ENCODE measurements around the gene PPP4R3A.
"Not testable (repeated sequence)": the region's sequence is repeated elsewhere in the genome, so short reads cannot be mapped to it uniquely, and the experiment has no call there.

The PPP4R3A gene

DNA sequence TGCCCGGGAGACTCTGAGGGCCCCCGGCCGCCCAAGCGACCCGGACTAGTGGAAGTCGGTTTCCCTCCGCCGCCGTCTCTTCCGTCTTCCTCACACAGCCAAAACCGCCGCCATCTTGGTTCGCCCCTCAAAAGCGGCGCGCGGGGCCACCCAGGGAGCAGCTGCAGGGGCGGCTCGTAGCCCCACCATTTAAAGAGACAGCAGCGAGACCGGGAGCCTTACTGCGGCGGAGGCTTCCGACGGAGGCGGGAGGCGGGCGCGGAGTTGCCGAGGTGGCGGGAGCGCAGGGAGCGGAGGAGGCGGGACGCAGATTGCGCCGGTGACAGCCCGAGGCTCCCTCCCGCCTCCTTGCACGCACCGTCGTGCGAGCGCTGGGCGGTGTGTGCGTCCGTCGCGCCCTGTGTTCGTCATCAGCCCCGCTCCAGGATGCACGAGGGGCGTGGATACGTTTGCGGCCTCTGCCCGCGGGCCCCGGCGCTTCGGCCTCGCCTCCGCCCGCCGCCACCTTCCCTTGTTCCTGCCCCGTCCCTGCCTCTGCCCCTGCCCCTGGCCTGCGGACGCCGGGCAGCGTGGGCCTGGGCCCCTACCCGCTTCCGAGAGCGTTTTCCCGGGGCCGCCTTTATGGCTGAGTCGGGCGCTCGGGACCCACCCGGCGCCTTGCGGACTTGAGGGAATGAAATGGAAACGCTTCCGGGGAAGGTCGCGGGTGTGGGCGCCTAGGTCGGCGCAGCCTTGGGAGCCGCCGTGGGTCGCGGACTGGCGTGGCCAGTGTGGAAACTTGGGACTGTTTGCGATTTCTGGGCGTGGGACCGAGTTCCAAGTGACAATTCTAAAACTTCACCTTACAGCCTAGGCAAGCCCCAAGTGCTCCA lies at the start of gene PPP4R3A:
PPP4R3A (minus strand) TSS at position 140 of the 872 bp plus-strand sequence. CDS start 663 bp downstream, outside the sequence.
- DNase-seq, result peak; percentile 96

DNA sequence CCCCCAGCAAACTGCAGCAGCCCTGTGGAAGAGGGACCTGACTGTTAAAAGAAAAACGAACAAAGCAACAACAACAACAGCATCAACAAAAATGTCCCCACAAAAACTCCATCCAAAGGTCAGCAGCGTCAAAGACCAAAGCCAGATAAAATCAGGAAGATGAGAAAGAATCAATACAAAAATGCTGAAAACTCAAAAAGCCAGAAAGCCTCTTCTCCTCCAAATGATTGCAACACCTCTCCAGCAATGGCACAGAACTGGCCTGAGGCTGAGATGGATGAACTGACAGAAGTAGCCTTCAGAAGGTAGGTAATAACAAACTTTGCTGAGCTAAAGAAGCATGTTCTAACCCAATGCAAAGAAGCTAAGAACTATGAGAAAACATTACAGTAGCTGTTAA lies 45.4 kb upstream of the PPP4R3A start:
- DNase-seq, result no peak

DNA sequence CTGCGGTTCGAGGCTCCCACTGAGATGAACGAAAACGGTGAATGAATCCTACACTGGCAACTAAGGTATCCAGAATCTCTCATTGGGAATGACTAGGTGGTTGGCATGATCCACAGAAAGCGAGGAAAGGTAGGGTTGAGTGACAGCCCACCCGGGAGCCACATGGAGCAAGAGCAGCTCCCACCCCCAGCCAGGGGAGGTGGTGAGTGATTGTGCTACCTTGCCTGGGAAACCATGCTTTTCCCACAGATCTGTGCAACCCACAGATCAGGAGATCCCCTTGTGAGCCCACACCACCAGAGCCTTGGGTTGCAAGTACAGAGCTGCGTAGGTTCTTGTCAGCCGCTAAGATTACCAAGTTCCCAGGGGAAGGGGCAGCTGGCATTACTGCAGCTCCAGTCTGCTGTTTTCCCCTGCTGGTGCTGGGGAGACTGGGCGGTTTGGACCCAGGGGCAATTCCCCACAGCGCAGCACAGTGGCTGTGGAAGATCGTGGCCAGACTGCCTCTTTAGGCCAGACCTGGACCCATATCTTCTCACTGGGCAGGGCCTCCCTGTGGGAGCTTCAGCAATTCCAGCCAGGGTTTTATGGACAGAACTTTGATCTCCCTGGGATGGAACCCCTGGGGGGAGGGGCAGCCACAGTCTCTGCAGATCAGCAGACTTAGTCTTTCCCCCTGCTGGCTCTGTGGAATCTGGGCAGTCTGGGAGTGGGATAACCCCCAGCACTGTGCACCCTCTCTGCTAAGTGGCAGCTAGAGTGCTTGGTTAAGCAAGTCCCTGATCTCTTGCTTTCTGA lies 44.6 kb upstream of the PPP4R3A start:
- DNase-seq, result no peak

DNA sequence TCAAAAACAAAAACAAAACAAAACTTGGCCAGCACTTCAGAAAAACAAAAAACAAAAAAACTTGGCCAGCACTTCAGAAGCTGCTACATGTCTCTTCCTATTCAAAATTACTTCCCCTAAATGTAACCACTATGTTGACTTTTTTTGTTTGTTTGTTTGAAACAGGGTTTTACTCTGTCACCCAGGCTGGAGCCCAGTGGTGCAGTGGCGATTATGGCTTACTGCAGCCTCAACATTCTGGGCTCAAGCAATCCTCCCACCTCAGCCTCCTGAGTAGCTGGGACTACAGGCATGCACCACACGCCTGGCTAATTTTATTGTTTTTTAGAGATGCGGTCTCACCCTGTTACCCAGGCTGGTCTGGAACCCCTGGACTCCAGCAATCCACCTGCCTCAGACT lies 38.0 kb upstream of the PPP4R3A start:
- no peak for DNase-seq

DNA sequence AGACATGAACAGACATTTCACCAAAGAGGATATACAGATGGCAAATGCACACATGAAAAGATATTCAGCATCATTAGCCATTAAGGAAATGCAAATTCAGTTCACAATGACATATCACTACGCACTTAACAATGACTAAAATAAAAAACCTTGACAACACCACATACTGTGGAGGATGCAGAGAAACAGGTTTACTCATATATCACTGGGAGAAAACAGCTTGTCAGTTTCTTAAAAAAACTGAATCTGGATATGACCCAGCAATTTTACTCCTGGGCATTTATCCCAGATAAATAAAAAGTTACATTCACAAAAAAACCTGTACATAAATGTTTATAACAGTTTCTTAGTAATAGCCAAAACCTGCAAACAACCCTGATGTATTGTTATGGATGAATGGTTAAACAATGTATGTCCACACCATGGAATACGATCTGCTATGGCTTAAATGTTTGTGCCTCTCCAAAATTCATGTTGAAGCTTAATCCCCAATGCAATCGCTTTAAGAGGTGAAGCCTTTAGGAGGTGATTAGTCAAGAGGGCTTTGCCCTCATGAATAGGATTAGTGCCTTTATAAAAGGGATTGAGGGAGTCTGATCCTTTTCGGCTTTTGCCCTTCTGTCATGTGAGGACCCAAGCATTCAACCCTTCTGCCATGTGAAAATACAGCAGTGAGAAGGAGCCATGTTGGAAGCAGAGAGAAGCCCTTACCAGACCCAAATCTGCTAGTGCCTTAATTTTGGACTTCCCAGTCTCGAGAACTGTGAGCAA lies 36.0 kb upstream of the PPP4R3A start:
- DNase-seq, result no peak

DNA sequence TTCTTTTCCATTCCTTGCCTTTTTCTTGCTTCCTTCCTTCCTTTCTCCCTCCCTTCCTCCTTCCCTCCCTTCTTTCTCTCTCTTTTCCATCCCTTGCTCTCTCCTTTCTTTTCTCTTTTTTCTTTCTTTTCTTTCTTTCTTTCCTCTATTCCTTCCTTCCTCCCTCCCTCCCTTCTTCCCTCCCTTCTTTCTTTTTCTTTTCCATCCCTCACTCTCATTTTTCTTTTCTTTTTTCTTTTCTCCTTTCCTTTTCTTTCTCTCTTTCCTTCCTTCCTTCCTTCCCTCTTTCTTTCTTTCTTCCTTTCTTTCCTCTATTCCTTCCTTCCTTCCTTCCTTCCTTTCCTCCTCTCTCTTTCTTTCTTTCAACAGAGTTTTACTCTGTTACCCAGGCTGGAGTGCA lies 35.1 kb upstream of the PPP4R3A start:
- DNase-seq, result no peak

DNA sequence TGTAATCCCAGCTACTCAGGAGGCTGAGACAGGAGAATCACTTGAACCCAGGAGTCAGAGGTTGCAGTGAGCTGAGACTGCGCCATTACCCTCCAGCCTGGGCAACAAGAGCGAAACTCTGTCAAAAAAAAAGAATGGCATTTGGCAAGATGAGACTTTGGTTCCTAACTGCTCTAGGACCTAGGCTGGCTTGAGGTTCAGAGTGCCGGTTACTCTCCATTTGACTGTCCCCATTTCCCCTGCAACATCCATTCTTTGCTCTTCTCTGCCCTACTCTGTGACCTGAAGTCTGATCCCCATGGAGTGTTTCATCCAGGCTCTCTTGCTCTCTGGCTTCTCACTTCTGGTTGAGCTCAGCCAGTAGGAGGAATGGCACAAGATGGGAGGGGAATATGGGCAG lies 26.2 kb upstream of the PPP4R3A start:
- no peak for DNase-seq

DNA sequence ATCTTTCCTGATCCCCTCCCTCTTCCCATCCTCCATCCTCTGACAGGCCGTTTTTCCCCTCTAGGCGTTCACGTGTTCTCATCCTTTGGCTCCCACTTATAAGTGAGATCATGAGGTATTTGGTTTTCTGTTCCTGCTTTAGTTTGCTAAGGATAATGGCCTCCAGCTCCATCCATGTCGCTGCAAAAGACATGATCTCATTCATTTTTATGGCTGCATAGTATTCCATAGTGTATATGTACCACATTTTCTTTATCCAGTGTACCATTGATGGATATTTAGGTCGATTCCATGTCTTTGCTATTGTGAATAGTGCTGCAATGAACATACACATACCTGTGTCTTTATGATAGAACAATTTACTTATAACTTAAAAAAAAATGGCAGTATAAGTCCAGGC lies 23.9 kb upstream of the PPP4R3A start:
- not testable (repeated sequence) for DNase-seq

DNA sequence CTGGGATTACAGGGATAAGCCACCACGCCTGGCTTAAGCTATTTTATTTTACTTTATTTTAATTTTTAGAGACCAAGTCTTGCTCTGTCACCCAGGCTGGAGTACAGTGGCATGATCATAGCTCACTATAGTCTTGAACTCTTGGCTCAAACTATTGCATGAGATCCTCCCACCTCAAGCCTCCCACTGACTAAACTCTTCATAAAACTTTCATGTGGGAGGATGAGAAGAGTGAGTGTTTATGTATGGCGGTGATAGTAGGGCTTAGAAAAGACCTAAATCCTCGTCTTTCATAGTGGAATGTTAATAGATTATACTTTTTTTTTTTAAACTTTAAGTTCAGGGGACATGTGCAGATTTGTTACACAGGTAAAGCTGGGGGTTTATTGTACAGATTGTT lies 23.5 kb upstream of the PPP4R3A start:
- DNase-seq, result no peak

DNA sequence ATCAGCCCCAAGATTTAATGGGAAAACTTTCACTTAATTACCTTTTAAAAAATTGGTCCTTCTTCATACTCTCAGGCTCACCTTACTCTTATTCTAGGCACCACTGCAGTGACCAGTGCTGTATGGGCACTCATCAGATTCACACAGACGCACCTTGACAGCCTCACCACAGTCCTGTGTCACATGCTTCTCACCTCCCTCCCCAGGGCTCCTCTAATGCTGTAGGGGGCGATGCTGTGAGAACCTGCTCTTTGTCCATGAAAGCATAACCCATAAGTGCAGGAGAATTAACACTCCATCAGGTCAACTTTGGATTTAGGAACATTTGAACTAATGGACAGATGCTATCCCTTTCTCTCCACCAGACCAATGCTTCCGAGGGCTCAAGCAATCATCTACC lies 13.9 kb upstream of the PPP4R3A start:
- DNase-seq, result no peak

DNA sequence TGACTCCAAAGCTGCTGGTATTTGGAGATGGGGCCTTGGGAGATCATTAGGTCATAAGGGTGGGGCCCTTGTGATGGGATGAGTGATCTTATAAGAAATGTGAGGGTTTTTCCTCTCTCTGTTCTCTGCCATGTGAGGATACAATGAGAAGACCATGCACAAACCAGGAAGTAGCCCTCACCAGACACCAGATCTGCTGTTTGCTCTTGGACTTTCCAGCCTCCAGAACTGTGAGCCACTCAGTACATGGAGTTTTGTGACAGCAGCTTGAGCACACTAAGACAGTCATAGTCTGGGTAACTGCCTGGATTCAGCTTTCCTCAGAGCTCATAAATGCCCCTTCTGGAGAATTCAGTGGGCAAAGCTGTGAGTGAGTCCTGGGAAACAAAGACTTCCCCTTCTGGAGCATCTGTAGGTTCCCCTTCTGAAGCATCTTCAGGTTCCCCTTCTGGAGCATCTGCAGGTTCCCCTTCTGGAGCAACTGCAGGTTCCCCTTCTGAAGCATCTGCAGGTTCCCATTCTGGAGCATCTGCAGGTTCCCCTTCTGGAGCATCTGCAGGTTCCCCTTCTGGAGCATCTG lies 11.0 kb upstream of the PPP4R3A start:
- DNase-seq, result no peak

DNA sequence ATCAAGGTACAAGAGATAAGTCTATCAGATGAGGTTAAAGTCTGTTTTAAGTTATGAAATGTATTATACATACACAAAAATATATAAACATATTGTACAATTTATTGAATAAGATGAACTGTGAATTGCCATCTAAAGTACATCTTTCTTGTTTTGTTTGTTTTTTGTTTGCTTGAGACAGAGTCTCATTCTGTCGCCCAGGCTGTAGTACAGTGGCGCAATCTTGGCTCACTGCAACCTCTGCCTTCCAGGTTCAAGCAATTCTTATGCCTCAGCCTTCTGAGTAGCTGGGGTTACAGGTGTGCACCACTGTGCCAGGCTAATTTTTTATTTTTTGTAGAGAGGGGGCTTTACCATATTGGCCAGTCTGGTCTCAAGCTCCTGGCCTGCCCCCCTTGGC lies 10.0 kb upstream of the PPP4R3A start:
- DNase-seq, result no peak

DNA sequence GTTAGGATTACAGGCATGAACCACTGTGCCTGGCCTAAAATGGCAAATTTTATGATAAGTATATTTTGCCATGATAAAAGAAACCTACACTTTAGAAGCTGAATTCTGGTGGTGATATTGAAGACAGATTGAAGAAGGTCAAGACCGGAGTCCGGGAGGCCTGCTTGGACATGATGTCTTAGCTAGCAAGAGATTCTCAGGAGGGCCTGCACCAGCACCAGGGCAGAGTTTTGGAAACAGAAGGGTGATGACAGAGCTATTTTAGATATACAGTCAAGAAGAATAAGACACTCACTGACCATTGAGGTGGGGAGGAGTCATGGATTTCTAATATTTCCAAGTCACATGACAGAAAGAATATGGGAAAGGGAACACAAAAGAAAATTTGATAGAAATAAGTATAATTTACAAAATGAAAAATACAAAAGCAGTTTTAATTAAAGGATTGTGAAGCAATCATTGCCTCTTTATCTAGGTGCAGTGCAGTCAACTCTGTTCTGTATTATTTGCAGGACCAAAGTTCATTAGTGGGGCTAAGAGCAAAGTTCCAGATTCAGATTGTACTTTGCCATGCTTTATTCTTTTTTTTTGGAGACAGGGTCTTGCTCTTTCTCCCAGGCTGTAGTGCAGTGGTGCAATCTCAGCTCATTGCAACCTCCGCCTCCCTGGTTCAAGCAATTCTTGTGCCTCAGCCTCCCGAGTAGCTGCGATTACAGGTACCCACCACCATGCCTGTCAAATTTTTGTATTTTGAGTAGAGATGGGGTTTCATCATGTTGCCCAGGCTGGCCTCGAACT lies 9.3 kb upstream of the PPP4R3A start:
- DNase-seq, result no peak

DNA sequence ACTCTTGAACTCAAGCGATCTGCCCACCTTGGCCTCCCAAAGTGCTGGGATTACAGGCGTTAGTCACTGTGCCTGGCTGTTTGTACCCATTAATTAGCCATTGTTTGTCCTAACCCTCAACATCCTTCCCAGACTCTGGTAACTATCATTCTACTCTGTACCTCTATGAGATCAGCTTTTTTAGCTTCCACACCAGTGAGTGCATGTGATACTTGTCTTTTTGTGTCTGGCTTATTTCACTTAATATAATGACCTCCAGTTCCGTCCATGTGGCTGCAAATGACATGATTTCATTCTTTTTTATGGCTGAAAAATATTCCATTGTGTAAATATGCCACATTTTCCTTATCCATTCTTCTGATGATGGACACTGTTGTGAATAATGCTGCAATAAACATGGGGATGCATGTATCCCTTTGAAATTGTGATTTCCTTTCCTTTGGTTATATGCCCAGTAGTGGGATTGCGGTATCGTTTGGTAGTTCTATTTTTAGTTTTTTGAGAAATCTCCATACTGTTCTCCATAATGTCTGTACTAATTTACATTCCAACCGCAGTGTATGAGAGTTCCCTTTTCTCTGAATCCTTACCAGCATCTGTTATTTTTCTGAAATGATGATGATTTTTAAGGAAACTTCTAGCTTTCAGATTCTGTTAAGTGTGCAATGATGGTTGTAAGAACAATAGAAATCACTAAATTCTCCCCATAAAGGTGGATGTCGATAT lies 6.7 kb upstream of the PPP4R3A start:
- DNase-seq, result no peak

DNA sequence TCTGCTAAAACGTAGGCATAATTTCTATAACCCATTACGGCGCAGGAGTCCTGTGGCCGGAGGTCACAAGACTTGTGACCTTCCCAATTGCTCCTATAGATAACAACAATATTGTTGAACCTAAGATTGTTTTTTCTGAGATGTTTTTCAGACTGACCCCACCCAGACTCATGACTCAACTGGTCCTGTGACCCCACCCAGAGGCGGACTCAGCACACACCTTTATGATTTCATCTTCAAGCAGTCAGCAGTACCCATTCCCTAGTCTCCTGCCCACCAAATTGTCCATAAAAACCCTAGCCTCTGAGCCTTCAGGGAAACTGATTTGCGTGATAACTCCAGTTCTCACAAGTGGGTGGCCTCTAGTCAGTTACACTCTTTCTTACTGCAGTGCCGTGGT lies 5.9 kb upstream of the PPP4R3A start:
- DNase-seq, result no peak

DNA sequence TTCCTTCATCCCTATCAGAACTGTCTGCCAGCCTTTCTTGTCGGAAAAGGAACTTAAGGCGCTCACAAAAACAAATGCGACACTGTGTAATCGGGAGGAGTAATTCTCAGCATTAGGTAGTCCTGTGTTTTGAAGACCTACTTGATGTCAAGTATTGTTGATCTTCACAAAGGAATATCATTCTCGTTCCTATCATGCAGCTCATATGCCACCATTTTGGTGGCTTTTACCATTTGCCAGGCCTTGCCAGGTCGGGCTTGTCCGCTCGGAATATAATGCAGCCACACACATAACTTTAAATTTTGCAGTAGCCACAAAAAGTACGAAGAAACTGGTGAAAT lies 903 bp upstream of the PPP4R3A start:
- DNase-seq, result no peak

DNA sequence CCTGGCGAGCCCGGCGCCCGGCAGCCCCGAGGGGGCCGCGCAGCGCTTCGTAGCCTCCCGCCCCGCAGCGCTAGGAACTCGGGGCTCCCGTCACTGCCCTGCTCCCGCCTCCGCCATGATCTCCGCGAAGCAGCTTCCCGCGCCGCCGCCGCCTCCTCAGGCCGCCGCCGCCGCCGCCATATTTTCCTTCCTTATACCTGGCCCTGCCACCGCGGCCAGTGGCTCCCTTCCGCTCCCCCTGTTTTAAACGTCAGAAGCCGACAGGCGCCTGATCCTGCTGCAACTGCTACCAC lies 286 bp downstream of the PPP4R3A start:
- no peak for DNase-seq

DNA sequence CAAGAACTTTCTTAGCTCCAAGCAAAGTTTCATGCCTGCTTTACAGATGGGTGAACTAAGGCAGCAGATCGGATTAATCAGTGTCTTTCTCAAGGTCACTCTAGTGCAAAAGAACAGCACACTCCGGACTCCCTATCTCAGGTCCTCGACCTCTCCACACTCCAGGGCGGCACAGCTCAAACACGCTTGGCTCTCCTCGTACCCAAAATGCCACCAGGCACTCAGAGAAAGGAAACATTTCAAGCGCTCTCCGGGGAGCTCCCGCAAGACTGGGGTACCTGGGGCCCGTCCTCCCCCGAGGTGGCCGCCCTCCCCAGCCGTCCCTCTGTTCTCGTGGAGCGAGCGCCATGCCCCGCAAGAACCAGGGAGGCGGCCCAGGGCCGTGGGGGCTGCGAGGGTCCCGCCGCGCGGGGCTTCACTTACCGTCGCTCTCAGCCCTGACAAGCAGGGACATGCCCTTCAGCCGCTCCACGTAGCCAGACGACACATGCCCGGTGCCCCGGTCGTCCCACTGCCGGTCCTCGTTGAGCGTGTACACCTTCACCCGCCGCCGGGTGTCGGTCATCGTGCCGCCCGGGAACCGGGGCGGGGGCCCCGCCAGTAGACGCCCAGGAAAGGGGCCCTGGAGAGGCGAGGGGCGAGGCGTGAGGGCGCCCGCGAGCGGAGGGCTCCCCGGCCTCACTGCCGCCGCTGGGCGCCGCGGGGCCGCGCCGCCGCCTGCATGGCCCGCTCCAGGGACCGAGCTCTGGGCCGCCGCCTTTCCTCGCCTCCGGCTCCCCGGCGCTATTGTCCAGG lies 830 bp downstream of the PPP4R3A start:
- DNase-seq, result peak; percentile 63

DNA sequence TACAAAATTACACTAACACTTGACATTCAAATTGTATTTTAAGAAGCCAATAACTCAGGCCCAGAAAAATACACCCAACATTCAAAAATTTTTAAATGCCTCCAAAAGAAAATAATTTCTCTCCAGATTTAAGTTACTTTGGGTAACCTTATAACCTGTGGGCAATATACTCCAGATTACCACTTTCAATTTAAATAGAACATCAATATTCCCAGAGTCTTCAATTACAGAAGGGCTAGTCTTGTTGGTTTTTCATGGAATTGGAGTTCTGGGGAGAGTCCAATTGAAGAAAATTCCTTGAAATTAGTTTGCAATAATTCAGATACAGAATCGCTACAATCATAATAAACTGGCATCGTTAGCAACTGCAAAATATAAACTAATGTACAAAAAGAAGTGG lies 2.0 kb downstream of the PPP4R3A start:
- no peak for DNase-seq

DNA sequence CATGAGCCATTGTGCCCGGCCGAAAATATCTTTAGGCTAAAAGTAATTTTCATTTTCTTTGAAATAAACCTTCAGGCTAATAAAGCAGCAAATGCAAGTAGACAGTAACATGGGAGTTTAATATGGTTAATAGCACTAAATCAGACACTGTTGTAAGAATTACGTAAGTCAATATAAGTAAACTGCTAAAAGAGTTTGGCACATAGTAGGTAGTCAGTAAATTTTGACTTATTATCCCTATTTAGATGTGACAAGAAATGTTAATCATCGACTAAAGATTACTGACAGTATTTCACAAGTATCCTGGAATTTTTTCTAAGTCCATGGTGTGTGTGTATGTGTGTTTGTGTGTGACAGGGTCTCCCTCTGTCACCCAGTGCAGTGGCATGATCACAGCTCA lies 3.9 kb downstream of the PPP4R3A start:
- no peak for DNase-seq

DNA sequence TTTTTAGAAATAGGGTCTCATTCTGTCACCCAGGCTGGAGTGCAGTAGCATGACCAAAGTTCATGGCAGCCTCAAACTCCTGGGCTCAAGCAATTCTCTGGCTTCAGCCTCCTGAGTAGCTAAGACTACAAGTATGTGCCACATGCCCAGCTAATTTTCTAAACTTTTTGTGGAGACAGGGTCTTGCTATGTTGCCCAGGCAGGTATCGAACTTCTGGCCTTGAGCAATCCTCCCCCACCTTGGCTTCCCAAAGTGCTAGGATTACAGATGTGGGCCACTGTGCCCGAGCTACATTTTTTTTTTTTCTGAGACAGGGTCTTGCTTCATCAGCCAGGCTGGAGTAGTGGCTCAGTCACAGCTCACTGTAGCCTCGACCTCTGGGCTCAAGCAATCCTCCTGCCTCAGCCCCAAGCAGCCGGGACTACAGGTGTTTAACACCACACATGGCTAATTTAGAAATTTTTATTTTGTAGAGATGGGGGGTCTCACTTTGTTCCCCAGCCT lies 7.1 kb downstream of the PPP4R3A start:
- DNase-seq, result no peak
